ENCODE data around the gene BCL2. TPM values are rescaled to one million over a fixed set of nuclear protein-coding genes. Genes with fewer than 3 reads are reported as not detected.

Gene BCL2
- total RNA-seq, 1 donor from 2014 or later: 145 TPM

- DNase-seq: no peak
- H3K9me3 Mint-ChIP-seq: no peaks in the 10 kb centered on the region
- no peaks in the 10 kb centered on the region for H3K27me3 Mint-ChIP-seq
- no peak for ATAC-seq (ENCODE audit: low read depth)
- peaks cover 94% of the 10 kb centered on the region for H3K4me1 Mint-ChIP-seq
- ChIA-PET POLR2A (interaction anchor here (1.3 to 4.8 kb wide), 3 partner anchors 16 to 26 kb away, joined by 3 to 52 read pairs (median 3); no protein-coding TSS in a partner anchor), CTCF (interaction anchor here (1.6 kb wide), 1 partner anchor 139 kb away, joined by 3 read pairs; no protein-coding TSS in a partner anchor)
- peak overlapping the region; percentile 41 for H3K4me3 Mint-ChIP-seq
- intact Hi-C loops (cut with micrococcal nuclease): loop anchor here (1.0 kb wide), 1 partner anchor 9 kb away; no protein-coding TSS in a partner anchor
- peaks cover 25% of the 10 kb centered on the region for H3K36me3 Mint-ChIP-seq (ENCODE audit: low read depth)
- peak overlapping the region; percentile 82 for H3K27ac Mint-ChIP-seq
- no peak for TF ChIP-seq CTCF (IDR thresholded peaks at IDR 0.05)
Observed at GRCh38 chr18:63183952-63184770, 135.4 kb downstream of the BCL2 start.

GRCh38 chr18:63183378-63183777 lies 136.2 kb downstream of the BCL2 start:
- H3K27me3 Mint-ChIP-seq: no peaks in the 10 kb centered on the region
- POLR2A ChIA-PET: interaction anchor here (1.0 to 4.8 kb wide), 6 partner anchors 21 to 135 kb away, joined by 3 to 52 read pairs (median 9); no protein-coding TSS in a partner anchor

GRCh38 chr18:63182861-63183260 lies 136.7 kb downstream of the BCL2 start:
- peaks cover 27% of the 10 kb centered on the region for H3K36me3 Mint-ChIP-seq (ENCODE audit: low read depth)
- H3K4me3 Mint-ChIP-seq: peak overlapping the region; percentile 72
- H3K27me3 Mint-ChIP-seq: no peaks in the 10 kb centered on the region
- H3K4me1 Mint-ChIP-seq: peaks cover 97% of the 10 kb centered on the region
- H3K9me3 Mint-ChIP-seq: no peaks in the 10 kb centered on the region
- ChIA-PET POLR2A (interaction anchor here (1.0 to 4.8 kb wide), 6 partner anchors 20 to 135 kb away, joined by 3 to 52 read pairs (median 9); no protein-coding TSS in a partner anchor), CTCF (interaction anchor here (0.8 to 2.6 kb wide), 3 partner anchors 13 to 140 kb away, joined by 3 to 9 read pairs (median 3); no protein-coding TSS in a partner anchor)
- no peak for DNase-seq
- TF ChIP-seq CTCF (IDR thresholded peaks at IDR 0.05): no peak
- intact Hi-C loops (cut with micrococcal nuclease): loop anchor here (1.0 kb wide), 2 partner anchors 9 to 22 kb away; no protein-coding TSS in a partner anchor
- peak; percentile 23 for ATAC-seq (ENCODE audit: low read depth)
- H3K27ac Mint-ChIP-seq: peak overlapping the region; percentile 82

More at GRCh38 chr18:63183378-63183777, 136.2 kb downstream of the BCL2 start:
- Mint-ChIP-seq H3K4me3 (peak overlapping the region; percentile 49), H3K27ac (peak overlapping the region; percentile 82), H3K36me3 (ENCODE audit: low read depth) (peaks cover 24% of the 10 kb centered on the region), H3K4me1 (peaks cover 97% of the 10 kb centered on the region), H3K9me3 (no peaks in the 10 kb centered on the region)
- intact Hi-C loops (cut with micrococcal nuclease): no loop called here
- TF ChIP-seq CTCF (IDR thresholded peaks at IDR 0.05): no peak
- DNase-seq: no peak
- no peak for ATAC-seq (ENCODE audit: low read depth)
- CTCF ChIA-PET: interaction anchor here (1.6 to 2.6 kb wide), 2 partner anchors 135 to 140 kb away, joined by 3 to 9 read pairs; no protein-coding TSS in a partner anchor

GRCh38 chr18:63182310-63182772 lies 137.2 kb downstream of the BCL2 start:
- ATAC-seq (ENCODE audit: low read depth): peak; percentile 78
- peak overlapping the region; percentile 82 for H3K27ac Mint-ChIP-seq
- intact Hi-C loops (cut with micrococcal nuclease): loop anchor here (1.0 kb wide), 2 partner anchors 10 to 21 kb away; no protein-coding TSS in a partner anchor
- POLR2A ChIA-PET: interaction anchor here (1.0 to 4.8 kb wide), 6 partner anchors 20 to 136 kb away, joined by 3 to 52 read pairs (median 9); no protein-coding TSS in a partner anchor
- TF ChIP-seq CTCF (IDR thresholded peaks at IDR 0.05): no peak
- H3K27me3 Mint-ChIP-seq: no peaks in the 10 kb centered on the region
- DNase-seq: no peak
- H3K4me3 Mint-ChIP-seq: peak overlapping the region; percentile 72
- H3K9me3 Mint-ChIP-seq: no peaks in the 10 kb centered on the region
- CTCF ChIA-PET: interaction anchor here (0.8 to 2.6 kb wide), 4 partner anchors 13 to 141 kb away, joined by 3 to 9 read pairs (median 3); no protein-coding TSS in a partner anchor
- H3K36me3 Mint-ChIP-seq (ENCODE audit: low read depth): peaks cover 27% of the 10 kb centered on the region
- peaks cover 97% of the 10 kb centered on the region for H3K4me1 Mint-ChIP-seq
